ENCODE data around the gene TMC5.
"Not testable (repeated sequence)": the region's sequence is repeated elsewhere in the genome, so short reads cannot be mapped to it uniquely, and the experiment has no call there.

TMC5 gene, protein sequence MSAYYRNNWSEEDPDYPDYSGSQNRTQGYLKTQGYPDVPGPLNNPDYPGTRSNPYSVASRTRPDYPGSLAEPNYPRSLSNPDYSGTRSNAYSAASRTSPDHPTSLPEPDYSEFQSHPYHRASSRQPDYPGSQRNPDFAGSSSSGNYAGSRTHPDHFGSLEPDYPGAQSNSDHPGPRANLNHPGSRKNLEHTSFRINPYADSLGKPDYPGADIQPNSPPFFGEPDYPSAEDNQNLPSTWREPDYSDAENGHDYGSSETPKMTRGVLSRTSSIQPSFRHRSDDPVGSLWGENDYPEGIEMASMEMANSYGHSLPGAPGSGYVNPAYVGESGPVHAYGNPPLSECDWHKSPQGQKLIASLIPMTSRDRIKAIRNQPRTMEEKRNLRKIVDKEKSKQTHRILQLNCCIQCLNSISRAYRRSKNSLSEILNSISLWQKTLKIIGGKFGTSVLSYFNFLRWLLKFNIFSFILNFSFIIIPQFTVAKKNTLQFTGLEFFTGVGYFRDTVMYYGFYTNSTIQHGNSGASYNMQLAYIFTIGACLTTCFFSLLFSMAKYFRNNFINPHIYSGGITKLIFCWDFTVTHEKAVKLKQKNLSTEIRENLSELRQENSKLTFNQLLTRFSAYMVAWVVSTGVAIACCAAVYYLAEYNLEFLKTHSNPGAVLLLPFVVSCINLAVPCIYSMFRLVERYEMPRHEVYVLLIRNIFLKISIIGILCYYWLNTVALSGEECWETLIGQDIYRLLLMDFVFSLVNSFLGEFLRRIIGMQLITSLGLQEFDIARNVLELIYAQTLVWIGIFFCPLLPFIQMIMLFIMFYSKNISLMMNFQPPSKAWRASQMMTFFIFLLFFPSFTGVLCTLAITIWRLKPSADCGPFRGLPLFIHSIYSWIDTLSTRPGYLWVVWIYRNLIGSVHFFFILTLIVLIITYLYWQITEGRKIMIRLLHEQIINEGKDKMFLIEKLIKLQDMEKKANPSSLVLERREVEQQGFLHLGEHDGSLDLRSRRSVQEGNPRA

DNA sequence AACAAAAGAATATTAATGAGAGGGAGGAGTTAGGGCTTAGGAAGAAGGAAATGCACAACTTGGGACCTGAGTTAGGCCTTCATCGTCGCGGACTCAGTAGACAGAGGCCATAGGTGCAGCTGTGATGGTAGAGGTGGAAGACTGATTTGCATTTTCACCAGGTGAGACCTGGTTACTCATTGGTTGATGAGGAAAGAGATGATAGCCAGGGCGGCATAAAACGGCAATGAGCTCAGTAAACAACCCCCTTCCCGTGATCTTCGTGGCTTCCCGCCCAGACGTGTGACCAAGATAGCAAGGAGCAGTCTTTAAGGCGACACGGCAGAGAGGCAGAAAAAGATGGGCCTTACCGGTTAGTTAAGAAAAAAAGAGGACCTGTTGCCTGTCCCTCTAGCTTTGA lies at the start of gene TMC5:
TSS of gene TMC5 (plus strand) at position 244 of the 400 bp plus-strand sequence. CDS start 22,156 bp downstream, outside the sequence.
- no peak for DNase-seq

DNA sequence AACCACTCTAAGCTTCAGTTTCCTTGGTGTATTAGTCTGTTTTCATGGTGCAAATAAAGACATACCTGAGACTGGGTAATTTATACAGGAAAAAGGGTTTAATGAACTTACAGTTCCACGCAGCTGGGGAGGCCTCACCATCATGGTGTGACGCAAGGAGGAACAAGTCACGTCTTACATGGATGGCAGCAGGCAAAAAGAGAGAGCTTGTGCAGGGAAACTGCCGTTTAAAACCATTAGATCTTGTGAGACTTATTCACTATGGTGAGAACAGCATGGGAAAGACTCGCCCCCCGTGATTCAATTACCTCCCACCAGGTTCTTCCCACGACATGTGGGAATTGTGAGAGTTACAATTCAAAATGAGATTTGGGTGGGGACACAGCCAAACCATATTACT lies 45.1 kb upstream of the TMC5 start:
- not testable (repeated sequence) for DNase-seq

DNA sequence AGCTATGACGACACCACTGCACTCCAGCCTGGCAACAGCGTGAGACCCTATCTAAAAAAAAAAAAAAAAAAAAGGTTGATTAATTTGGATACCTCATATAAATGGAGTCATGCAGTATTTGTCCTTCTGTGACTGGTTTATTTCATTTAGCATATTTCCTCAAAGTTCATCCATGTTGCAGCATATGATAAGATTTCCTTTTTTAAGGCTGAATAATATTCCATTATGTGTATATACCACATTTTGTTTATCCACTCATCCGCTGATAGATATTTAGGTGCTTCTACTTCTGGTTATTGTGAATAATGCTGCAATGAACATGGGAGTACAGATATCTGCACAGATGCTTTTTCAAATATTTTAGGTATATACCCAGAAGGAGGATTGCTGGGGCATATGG lies 43.3 kb upstream of the TMC5 start:
- DNase-seq: no peak

DNA sequence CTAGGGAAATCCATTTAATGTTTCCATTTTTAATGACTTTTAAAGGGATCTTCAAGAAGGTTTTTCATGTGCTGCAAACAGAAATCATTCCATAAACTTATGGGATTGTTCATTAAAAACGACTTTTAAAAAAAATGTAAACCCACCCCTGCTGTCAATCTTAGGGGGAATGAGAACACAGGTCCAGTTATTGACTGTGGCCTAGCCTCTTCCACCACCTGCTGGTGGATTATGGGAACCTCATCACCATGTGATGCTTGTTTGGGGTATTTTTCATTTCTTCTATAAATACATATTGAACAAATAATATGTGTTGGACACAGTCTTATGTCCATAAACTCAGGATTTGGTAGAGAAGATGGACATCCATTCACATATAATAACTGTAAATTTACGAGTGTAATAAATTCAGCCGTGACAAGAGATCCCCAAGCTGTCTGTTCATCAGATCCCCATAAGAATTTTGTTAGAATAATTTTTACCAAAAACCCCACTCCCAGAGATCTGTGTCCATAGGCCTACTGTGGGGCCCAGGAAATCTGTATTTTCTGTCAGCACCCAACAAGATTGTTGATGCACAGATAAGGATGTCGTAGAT lies 42.0 kb upstream of the TMC5 start:
- peak; percentile 50 for DNase-seq

DNA sequence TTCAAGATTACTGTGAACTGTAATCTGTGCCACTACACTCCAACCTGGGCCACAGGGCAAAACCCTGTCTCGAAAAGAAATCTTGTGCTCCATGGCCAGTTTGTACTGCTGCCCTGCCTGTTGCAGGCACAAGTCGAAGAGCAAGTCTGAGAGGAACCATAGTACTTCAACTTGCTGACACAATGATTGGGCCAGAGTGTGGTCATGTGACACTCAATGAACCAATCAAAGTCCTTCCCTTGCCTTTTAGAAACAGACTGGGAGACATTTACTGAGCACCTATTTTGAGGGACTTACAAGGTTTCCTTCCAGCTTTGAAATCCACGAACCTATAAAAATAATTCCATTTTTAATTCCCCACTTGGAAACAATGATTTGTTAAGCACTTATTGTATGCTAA lies 39.8 kb upstream of the TMC5 start:
- no peak for DNase-seq

DNA sequence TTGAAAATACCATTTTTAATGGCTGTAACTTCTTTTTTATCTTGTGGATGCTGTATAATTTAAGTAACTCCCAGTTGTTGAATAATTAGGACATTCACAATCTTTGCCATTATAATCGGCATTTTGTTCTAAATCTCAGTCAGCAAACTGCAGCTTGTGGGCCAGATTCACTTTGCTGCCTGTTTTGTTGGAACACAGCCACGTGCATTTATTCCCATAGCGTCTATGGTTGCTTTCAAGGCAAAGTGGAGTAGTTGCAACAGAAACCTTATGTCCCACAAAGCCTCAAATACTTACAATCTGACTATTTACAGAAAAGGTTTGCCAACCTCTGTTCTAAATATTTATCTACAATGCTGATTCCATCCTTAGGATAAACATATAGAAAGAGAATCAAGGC lies 39.2 kb upstream of the TMC5 start:
- DNase-seq: no peak

DNA sequence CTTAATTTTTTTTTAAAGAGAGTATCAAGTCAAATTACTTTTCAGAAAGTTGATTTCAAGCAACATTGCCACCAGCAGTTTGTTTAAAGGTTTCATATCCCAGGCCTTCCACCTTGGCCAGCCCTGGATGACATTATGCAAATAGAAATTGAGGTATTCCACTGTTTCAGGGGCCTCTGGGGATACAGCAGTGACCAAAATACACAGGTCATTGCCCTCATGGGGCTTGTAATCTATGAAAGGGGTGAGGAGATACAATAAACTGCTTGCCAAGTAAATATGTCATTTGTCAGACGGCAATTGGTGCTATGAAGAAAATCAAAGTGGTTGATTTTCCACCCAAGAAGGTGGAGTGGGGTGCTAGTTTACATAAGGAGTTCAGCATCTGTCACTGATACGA lies 37.8 kb upstream of the TMC5 start:
- no peak for DNase-seq

DNA sequence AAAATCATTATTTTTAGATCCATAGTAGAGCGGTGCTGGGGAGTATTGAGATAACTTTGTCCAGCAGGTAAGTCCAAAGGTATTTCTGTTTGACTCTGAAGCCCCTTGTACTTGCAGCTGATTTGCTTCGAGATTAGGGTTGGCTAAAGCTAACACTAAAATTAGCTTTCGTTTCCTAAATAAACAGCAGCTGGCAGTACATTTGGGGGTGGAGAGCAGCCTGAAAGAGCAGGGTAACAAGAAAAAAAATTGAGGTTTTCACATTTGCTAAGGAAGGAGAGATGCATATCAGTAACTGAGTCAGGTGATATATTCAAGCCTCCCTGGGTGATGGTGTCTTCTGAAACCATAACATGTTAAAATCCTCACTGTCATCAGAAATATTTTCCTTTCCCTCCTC lies 37.4 kb upstream of the TMC5 start:
- peak; percentile 32 for DNase-seq

DNA sequence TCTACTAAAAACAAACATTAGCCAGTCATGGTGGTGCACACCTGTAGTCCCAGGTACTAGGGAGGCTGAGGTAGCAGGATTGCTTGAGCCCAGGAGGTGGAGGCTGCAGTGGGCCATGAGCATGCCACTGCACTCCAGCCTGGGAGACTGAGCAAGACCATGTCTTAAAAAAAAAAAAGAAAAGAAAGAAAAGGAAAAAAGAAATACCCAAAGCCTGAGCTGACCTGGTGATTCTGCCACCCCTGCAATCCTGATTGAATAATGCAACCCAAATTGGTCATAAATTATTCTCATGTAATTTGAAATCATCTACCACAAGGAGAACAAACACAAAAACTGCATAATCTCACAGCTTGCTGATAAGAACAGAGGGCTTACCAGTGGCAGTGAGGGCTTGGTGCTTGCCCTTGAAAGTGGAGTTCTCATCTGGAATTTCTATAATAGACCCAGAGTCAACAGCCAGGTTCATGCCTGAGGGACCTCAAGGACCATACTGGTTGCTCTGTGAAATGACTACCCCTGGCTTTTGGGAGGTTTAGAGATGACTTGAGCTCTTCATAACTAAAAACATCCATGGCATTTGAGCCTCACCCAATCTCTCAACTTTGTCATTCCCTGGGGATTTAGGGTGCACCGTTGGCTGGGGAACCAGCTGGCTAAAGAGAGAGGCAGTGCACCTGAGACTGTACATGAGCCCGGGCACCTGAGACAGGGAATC lies 35.4 kb upstream of the TMC5 start:
- DNase-seq: no peak

DNA sequence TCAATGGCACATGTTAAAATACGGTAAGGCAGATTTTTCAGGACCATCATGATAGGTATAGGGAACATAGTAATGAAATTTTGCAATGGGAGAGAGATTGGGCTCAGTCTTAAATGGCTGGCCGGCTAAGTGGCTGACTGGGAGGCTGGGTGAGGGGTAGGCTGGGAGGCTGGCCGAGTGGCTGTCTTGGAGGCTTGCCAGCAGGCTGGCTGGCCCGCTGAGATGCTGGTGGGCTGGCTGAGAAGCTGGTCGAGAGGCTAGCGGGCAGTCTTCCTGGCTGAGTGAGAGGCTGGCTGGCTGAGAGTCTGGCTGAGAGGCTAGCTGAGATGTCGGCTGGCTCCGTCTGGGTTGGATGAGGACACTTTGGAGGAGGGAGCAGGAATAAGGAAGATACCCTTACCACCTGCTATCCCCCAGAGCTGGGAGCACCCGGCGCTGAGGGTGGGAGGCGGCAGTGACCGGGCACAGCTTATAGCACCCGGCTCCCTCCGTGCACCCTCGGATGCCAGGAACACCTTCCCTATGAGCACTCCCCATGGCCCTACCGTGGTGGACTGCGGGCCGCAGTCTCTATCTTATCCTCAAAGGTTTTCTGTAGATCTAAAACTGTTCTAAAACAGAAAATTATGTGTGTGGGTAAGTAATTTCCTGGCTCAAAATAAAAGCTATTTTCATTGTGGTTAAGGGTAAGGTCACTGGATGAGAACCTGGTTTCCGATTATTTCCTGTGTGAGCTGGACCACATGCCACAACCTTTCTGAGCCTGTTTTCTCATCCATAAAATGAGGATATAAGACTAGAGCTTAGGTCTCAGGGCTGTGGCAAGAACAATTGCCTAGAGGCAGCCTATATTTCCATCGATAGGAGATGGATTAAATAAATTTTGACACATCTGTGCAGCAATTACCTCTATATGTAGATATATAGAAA lies 34.5 kb upstream of the TMC5 start:
- DNase-seq: peak; percentile 9

DNA sequence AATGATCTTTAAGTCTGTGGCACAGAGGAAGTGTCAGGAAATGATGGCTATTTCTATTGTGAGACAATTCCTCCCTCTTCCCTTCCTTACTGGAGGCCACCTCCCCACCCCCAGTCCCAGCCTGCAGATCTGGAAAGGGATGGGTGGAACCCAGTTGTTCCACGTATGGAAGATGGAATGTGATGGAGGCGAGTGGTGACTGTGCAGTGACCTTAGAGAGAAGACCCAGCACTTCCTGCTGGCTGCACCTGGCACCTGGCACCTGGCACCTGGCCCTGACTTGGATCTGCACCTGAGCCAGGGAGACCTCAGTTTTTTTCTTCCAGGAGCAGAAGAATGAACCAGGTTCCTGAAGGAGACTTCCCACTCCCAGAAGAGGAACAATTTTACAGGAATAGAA lies 33.0 kb upstream of the TMC5 start:
- no peak for DNase-seq

DNA sequence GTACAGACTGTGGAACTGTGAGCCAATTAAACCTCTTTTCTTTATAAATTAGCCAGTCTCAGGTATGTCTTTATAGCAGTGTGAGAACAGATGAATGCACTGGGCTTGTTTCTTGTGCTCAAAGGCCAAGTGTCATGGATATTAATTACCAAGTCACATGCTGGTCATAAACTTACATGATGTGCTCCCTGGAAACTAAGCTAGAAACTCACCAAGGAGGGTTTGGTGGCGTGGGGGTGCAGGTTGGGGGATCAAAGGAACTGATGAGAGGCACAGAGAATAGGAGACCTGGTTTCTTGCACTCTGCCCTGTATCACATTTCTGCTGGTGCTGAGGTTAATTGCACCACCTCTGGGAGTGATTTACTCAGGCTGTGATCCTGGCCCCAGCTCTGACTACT lies 31.2 kb upstream of the TMC5 start:
- no peak for DNase-seq

DNA sequence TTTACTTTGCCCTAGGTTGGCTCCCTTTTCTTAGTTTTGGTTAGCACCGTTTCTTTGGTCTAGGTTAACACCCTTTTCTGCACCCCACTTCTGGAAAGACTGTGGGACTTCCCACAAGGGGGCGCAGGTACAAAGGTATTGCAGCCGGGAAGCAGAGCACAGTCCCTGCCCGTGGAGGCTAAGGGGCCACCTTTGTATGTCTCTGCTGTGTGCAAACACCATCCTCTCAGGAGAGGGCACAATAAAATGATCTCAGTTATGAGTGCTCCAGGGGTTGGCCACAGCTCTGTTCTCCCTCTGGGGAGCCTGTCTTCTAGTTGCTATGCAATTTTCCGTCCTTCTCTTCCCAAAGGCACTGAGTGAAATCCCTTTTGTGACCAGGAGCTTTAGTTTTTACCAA lies 28.4 kb upstream of the TMC5 start:
- peak; percentile 52 for DNase-seq

DNA sequence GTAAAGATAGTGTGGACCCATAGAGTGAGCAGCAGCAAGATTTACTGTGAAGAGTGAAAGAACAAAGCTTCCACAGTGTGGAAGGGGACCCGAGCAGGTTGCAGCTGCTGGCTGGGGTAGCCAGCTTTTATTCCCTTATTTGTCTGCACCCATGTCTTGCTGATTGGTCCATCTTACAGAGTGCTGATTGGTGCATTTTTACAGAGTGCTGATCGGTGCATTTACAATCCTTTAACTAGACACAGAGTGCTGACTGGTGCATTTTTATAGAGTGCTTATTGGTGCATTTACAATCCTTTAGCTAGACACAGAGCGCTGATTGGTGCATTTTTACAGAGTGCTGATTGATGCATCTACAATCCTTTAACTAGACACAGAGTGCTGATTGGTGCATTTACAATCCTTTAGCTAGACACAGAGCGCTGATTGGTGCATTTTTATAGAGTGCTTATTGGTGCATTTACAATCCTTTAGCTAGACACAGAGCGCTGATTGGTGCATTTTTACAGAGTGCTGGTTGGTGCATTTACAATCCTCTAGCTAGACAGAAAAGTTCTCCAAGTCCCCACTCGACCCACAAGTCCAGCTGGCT lies 26.4 kb upstream of the TMC5 start:
- DNase-seq: not testable (repeated sequence)

DNA sequence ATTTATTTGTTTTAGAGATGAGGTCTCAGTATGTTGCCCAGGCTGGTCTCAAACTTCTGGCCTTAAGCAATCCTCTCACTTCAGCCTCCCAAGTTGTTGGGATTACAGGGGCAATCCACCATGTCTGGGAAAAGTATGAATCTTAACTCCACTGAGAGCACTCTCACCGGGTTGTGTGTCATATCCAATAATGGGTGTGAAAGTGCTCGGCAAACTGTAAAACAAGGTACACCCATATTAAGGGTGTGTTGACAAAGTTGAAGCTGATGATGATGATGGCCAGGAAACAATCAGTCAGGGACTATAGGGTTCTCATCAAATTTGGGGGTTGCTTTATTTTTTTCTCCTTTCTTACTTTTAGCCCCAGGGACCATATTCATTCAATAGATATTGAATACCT lies 25.3 kb upstream of the TMC5 start:
- DNase-seq: no peak

DNA sequence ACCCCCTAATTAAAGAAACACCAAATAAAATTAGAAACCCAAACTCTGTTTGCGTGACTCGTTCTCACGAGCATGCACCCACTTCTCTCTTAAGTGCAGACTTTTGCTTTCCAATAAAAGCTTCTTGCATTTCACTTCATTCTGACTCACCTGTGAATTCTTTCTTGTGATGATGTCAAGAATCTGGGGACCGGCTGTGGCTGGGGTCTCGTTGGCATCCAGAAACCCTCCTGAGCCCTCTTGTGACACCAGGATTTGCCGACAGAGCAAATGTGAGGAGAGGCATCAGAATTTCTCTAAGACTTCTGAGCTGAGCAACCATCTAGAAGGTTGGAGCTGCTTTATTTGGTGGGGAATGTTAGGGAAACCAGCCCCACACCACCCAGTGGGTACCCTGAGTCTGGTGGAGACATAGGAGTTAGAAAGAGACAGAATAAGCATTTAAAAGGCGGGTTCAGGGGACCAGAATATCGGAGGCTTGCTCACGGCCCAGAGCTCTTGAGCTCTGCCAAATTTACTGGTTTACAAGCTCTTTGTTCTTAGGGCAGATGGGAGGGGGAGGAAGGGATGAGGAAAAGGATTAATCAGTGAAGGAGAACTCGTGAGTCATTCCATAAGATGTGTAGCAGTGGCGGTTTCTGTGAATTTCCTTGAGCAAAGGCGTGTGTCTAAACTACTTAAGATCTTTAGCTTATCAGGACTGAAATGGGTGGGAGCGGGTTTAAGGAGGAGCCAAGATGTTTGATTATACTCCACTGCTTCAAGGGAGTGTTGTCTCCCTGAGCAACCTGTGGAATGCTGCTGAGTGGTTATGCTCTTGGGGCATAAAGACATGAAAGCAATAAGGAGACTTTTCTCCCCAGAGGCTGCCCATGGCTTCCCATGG lies 24.2 kb upstream of the TMC5 start:
- no peak for DNase-seq

DNA sequence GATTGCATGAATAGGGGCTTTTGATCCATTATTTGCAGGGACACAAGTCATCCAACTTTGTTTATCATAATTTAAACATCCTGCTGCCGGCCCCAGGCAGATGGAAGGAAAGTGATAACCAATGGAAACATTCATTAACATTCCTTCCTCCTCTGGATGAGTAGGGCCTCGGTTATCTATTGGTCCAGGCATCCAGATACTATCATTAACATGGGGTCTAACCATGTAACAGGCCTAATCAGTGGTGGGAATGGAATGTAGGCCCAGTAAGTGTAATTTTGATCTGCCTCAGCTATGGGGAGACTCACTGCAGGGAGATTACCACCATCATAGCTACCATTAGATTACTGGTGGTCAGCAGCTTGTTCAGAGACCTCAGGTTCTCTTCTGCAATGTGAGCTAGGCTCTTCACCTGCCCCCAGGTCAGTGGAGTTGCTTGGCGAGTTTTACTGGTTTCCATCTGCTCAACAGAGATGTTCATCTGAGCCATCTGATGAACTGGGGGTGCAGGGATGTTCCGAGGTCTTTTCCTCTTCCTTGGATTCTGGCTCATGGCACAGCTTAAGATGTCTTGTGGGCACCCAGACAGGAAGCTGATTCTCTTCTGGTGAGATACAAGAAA lies 21.9 kb upstream of the TMC5 start:
- DNase-seq: not testable (repeated sequence)

DNA sequence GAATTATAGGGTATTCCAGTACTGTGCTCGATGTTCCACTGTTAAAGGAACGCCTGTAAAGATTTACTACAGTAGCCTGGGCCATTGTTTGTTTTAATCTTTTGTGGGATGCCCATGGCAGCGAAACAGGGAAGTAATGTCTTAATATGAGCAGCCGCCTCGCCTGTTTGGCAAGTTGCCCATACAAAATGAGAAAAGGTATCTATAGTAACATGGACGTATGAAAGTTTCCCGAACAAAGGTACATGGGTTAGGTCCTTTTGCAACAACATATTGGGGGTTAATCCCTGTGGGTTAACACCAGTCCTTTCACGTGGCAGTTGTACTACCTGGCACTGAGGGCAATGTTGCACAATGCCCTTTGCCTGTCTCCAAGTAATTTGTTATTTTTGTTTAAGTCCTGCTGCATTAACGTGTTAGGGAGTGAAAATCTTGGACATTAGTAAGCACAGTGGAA lies 21.1 kb upstream of the TMC5 start:
- no peak for DNase-seq

DNA sequence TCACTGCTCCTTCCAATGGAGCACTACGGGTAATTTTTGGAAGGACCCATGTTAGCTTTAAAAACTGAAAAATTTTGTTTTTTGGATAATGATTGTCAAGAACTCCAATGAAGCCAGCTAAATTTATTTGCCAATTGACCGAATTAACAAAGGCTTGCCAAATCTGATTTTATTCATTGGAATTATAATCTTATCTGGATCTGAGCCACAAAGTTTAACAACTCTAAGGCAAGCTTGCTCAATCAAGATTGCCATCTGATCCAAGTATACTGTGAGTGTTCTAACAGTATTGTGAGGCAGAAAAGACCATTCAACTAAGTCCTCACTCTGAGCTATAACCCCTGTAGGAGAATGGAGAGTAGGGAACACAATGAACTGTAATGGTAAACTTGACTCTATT lies 20.3 kb upstream of the TMC5 start:
- not testable (repeated sequence) for DNase-seq

DNA sequence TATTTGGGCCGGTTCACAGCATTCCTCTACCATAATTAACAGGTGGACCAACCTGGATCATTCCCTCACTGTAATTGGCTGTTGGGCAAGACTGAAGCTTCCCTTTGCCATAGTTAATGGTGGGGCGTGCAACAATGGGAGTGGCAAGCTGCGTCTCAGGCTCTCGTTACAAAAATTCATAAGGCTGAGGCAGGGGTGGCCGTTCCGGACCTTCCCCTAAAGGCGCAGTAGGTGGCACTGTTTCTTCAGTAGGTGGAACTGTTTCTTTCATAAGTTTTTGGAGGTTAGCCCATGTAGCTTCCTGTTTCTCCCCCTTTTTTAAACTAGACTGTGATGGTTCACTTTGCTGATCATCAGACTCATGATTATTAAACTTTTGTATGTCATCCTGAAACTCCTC lies 17.0 kb upstream of the TMC5 start:
- DNase-seq: no peak
